HepG2 (cell line): ENCODE measurements around the gene EXOC7. TPM values are rescaled to one million over a fixed set of nuclear protein-coding genes. Genes with fewer than 3 reads are reported as not detected.

ENCODE experiments used
- ATAC-seq: fragments of 200-7000 bp; cut with Tn5 transposase; 3 replicates; pipeline ENCODE4 v1.9.1; 2020; ENCODE audit warnings: mild to moderate bottlenecking, moderate library complexity
- BruUV-seq: library from RNA; stranded (reverse); fragments of 400-500 nt; replicated peaks from 2 replicates; lab custom pipeline; 2021; lab: Mats Ljungman, UMichigan
- CTCF ChIA-PET: fragments of 300-600 bp; formaldehyde crosslinking; extraction: SDS; loops from one replicate; lab custom pipeline; 2021; ENCODE audit warnings: low total read pairs, inconsistent platforms, low intra/inter-chr PET ratio; lab: Yijun Ruan, JAX
- POLR2A ChIA-PET: fragments of 350-600 bp; sonication (Branson Sonifier 250); formaldehyde crosslinking; loops from one replicate; lab custom pipeline; 2020; ENCODE audit warnings: antibody characterized with exemption, inconsistent platforms; lab: Yijun Ruan, JAX
- DNase-seq: peaks from one replicate; pipeline ENCODE4 v3.0.0-alpha.2; 2015; ENCODE audit warnings: low spot score
- FAIRE-seq: peaks from 3 replicates; lab custom pipeline; 2011; peaks lifted over from hg19 to GRCh38; lab: Jason Lieb, UNC
- H2AFZ ChIP-seq: one replicate; pipeline ENCODE4 v1.6.1; 2011; ENCODE audit warnings: low read length, inconsistent platforms
- H3K27ac ChIP-seq: fragments of 300-600 bp; 3 replicates; pipeline ENCODE4 v1.8.0; 2011; ENCODE audit warnings: mixed run types, mild to moderate bottlenecking, mixed read lengths, low read length, inconsistent platforms; ENCODE audit not compliant: insufficient read depth; ENCODE audit errors: extremely low read length
- H3K27me3 ChIP-seq, 2 experiments: fragments of 200-600 bp in 1 of 2; 2 replicates in 1 of 2; 3 replicates in 1 of 2; pipeline versions ENCODE4 v1.6.0 to v1.8.0; 2011; ENCODE audit warnings: low read length in 2 of 2, mild to moderate bottlenecking in 2 of 2, moderate library complexity in 2 of 2, inconsistent platforms in 1 of 2; ENCODE audit not compliant: insufficient read depth in 2 of 2, control insufficient read depth in 1 of 2
- H3K36me3 ChIP-seq, 2 experiments: fragments of 200-600 bp in 1 of 2; replicated peaks in 1 of 2; 2 replicates in 1 of 2; 3 replicates in 1 of 2; pipeline versions ENCODE4 v1.5.1 to v1.8.0; 2011; ENCODE audit warnings: low read length in 2 of 2, inconsistent platforms in 1 of 2; ENCODE audit not compliant: insufficient read depth in 2 of 2, control insufficient read depth in 1 of 2
- H3K4me1 ChIP-seq: 2 replicates; pipeline ENCODE4 v1.5.1; 2012; ENCODE audit warnings: low read length, inconsistent platforms; ENCODE audit not compliant: insufficient read depth
- H3K4me2 ChIP-seq: 2 replicates; pipeline ENCODE4 v1.6.0; 2011; ENCODE audit warnings: low read depth, low read length, inconsistent platforms
- H3K4me3 ChIP-seq, 3 experiments: fragments of 200-600 bp in 1 of 3; sonication (generic), shearing (Covaris generic) in 1 of 3; replicated peaks in 1 of 3; 2 replicates each; pipeline ENCODE4 v1.5.1; 2011 to 2016; ENCODE audit warnings: low read length in 3 of 3, inconsistent platforms in 2 of 3, low read depth in 2 of 3, mild to moderate bottlenecking in 2 of 3, control low read depth in 1 of 3, mixed read lengths in 1 of 3; ENCODE audit not compliant: insufficient read depth in 1 of 3
- H3K79me2 ChIP-seq: one replicate; pipeline ENCODE4 v1.6.1; 2011; ENCODE audit warnings: low read length, inconsistent platforms; ENCODE audit not compliant: insufficient read depth
- H3K9ac ChIP-seq: 2 replicates; pipeline ENCODE4 v1.6.0; 2011; ENCODE audit warnings: mild to moderate bottlenecking, low read depth, low read length, inconsistent platforms; ENCODE audit not compliant: insufficient read depth
- H3K9me3 ChIP-seq: 2 replicates; pipeline ENCODE4 v1.5.1; 2012; ENCODE audit warnings: mild to moderate bottlenecking, low read length
- H4K20me1 ChIP-seq: 2 replicates; pipeline ENCODE4 v1.6.0; 2011; ENCODE audit warnings: inconsistent platforms, mild to moderate bottlenecking, low read length, moderate library complexity; ENCODE audit not compliant: insufficient read depth
- HDAC2 ChIP-seq: sonication (generic); formaldehyde crosslinking; IDR thresholded peaks from 2 replicates; pipeline ENCODE4 v1.4.0; 2020; ENCODE audit warnings: missing genetic modification reagents
- MXI1 ChIP-seq: IDR thresholded peaks from 3 replicates; pipeline ENCODE4 v1.6.1; 2012; ENCODE audit warnings: low read depth, low read length, inconsistent platforms, borderline replicate concordance
- PRMT3 ChIP-seq: sonication (generic); formaldehyde crosslinking; IDR thresholded peaks from 2 replicates; pipeline ENCODE4 v1.8.1; 2022; ENCODE audit warnings: low read depth, mild to moderate bottlenecking, moderate library complexity, missing genetic modification reagents, borderline replicate concordance
- ZBTB25 ChIP-seq: IDR thresholded peaks from 2 replicates; pipeline ENCODE4 v1.6.1; 2018; ENCODE audit warnings: missing genetic modification reagents
- ZBTB37 ChIP-seq: sonication (generic); formaldehyde crosslinking; IDR thresholded peaks from 2 replicates; pipeline ENCODE4 v1.4.0; 2020; ENCODE audit warnings: mild to moderate bottlenecking, missing genetic modification reagents
- ZNF124 ChIP-seq: sonication (generic); formaldehyde crosslinking; IDR thresholded peaks from 2 replicates; pipeline ENCODE4 v1.4.0; 2020; ENCODE audit warnings: missing genetic modification reagents
- ZNF343 ChIP-seq: sonication (generic); formaldehyde crosslinking; IDR thresholded peaks from 2 replicates; pipeline ENCODE4 v1.4.0; 2020; ENCODE audit warnings: mild to moderate bottlenecking, missing genetic modification reagents
- WGBS: methylation state at CpG from one replicate; pipeline ENCODE4 v1.1.6; 2017; ENCODE audit warnings: low lambda C conversion rate; 5-methylcytosine and 5-hydroxymethylcytosine counted together
- in situ Hi-C: cut with HindIII; loops from 2 replicates; pipeline ENCODE4 v1.10.0; 2017; ENCODE audit warnings: low pct_unique_long_range_greater_than_20kb; ENCODE audit not compliant: extremely low pct_ligation_motif_present
- intact Hi-C: fragments of 100-400 bp; cut with micrococcal nuclease; formaldehyde crosslinking; loops from one replicate; pipeline ENCODE4 v1.10.0; 2022; ENCODE audit not compliant: unreplicated experiment
- polyA plus RNA-seq, 8 experiments: library from polyadenylated mRNA; depleted of rRNA in 3 of 8; stranded (reverse) in 7 of 8; unstranded in 1 of 8; fragments of >200 nt; fragmentation: Illumina TruSeq in 4 of 8; extraction: Trizol in 4 of 8; gene quantifications; 2 replicates each; pipeline versions ENCODE4 v1.2.1 to v1.2.3, GENCODE V29; 2011 to 2016; ENCODE audit warnings: low read depth in 4 of 8, missing spikeins in 1 of 8, mixed read lengths in 1 of 8; ENCODE audit not compliant: insufficient read depth in 1 of 8
- total RNA-seq, 5 experiments: library from RNA; depleted of rRNA; stranded (reverse); fragments of >200 nt; fragmentation: Illumina TruSeq; extraction: Trizol; gene quantifications; 2 replicates each; pipeline ENCODE4 v1.2.3, GENCODE V29; 2016; ENCODE audit warnings: low read depth in 1 of 5
- TF ChIP-seq, protein P1 (sequence below): IDR thresholded peaks from 2 replicates; pipeline ENCODE4 v1.6.1; 2016; ENCODE audit warnings: low read depth, borderline replicate concordance
- TF ChIP-seq, protein P2 (sequence below): fragments of 450-650 bp; IDR thresholded peaks from 2 replicates; pipeline ENCODE4 v1.6.1; 2016
- TF ChIP-seq, protein P3 (sequence below): IDR thresholded peaks from 2 replicates; pipeline ENCODE4 v1.6.1; 2016; ENCODE audit warnings: low read depth, missing genetic modification reagents, missing compliant biosample characterization

Gene EXOC7
- total and polyA plus RNA-seq, 2 of the 13 experiments (the other 11 are each of a cell fraction or from before 2014, with no cell fraction given) = 86.9 to 116 TPM

- TF ChIP-seq ZBTB25 (CRISPR knock-in tag) (no peak), PRMT3 (CRISPR knock-in tag) (no peak), MXI1 (no peak), ZBTB37 (CRISPR knock-in tag) (no peak), HDAC2 (CRISPR knock-in tag) (no peak)
- TF ChIP-seq, protein P1, sequence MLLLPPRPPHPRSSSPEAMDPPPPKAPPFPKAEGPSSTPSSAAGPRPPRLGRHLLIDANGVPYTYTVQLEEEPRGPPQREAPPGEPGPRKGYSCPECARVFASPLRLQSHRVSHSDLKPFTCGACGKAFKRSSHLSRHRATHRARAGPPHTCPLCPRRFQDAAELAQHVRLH (CRISPR knock-in tag) = no peak
Observed at GRCh38 chr17:76079535-76079955, 24.0 kb downstream of the EXOC7 start (continued).

DNA sequence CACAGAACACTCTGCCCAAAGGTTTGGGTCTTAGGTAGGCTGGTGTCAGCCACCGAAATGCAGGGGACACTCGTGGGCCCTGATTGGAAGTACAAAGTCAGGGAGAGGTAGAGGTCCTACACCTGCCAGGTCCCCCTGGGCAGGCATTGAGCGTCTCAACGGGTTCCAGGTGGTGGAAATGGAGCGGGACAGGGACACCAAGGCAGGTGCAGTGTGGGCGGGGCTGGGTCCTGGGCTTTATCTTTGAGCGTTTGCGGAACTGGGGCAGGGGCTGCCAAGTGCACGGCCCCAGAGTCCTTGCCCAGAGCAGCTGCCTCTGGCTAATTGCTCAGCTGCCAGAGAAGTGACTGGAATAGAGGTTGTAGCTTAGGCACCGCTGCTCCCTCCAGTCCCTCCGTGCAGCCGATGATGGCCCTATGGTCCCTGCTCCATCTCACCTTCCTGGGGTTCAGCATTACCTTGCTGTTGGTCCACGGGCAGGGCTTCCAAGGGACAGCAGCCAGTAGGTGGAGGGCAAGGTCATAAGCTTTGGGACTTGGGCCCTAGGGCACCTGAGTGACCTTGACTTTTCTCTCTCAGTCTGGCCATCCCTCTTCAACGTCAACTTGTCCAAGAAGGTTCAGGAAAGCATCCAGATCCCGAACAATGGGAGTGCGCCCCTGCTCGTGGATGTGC lies 24.6 kb downstream of the EXOC7 start, which contains the start of gene ZACN:
ZACN (plus strand) TSS at position 323 of the 675 bp plus-strand sequence; CDS start at position 406, 83 bp downstream.
- DNase-seq (no peak), FAIRE-seq (no peak), ATAC-seq (no peak)
- no peaks in the 10 kb centered on the region for H3K9me3 ChIP-seq
- H4K20me1 ChIP-seq = 0 out of 2 replicates have a peak, but pooled peaks cover 8% of the 10 kb centered on the region
- no peak within 1 kb of the TSS for H2AFZ ChIP-seq
- H3K9ac ChIP-seq = no peak within 1 kb of the TSS
- no peak within 1 kb of the TSS for H3K4me3 ChIP-seq
- CTCF ChIA-PET = no interaction called here
- peaks cover 36% of the 10 kb centered on the region for H3K4me1 ChIP-seq
- WGBS = 50% methylated on average over 15 of the region's 17 CpGs
- intact Hi-C loops (loop anchor here (2.0 kb wide), 1 partner anchor 24 kb away; the partner anchor contains the start of gene EXOC7), in situ Hi-C loops (no loop called here)
- POLR2A ChIA-PET = interaction anchor here (1.1 to 1.5 kb wide), 3 partner anchors 13 to 40 kb away, joined by 3 to 5 read pairs (median 3); partner anchors contain the start of gene EXOC7
- BruUV-seq = no TSS peak
- H3K36me3 ChIP-seq = peaks cover 2% of the 10 kb centered on the region in 2 experiments; a peak in 2 of 5 replicates
- no peaks in the 10 kb centered on the region for H3K79me2 ChIP-seq
- no peak within 1 kb of the TSS for H3K27ac ChIP-seq
- peaks cover 24 to 51% of the 10 kb centered on the region in 2 experiments; a peak in 4 of 5 replicates for H3K27me3 ChIP-seq
- no peak within 1 kb of the TSS for H3K4me2 ChIP-seq
- no peak for TF ChIP-seq ZNF124
- TF ChIP-seq ZNF343 (CRISPR knock-in tag) = 0 out of 2 replicates have a peak, but pooled peaks have one; percentile 49
- TF ChIP-seq, protein P2, sequence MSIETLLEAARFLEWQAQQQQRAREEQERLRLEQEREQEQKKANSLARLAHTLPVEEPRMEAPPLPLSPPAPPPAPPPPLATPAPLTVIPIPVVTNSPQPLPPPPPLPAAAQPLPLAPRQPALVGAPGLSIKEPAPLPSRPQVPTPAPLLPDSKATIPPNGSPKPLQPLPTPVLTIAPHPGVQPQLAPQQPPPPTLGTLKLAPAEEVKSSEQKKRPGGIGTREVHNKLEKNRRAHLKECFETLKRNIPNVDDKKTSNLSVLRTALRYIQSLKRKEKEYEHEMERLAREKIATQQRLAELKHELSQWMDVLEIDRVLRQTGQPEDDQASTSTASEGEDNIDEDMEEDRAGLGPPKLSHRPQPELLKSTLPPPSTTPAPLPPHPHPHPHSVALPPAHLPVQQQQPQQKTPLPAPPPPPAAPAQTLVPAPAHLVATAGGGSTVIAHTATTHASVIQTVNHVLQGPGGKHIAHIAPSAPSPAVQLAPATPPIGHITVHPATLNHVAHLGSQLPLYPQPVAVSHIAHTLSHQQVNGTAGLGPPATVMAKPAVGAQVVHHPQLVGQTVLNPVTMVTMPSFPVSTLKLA = no peak
- TF ChIP-seq, protein P3, sequence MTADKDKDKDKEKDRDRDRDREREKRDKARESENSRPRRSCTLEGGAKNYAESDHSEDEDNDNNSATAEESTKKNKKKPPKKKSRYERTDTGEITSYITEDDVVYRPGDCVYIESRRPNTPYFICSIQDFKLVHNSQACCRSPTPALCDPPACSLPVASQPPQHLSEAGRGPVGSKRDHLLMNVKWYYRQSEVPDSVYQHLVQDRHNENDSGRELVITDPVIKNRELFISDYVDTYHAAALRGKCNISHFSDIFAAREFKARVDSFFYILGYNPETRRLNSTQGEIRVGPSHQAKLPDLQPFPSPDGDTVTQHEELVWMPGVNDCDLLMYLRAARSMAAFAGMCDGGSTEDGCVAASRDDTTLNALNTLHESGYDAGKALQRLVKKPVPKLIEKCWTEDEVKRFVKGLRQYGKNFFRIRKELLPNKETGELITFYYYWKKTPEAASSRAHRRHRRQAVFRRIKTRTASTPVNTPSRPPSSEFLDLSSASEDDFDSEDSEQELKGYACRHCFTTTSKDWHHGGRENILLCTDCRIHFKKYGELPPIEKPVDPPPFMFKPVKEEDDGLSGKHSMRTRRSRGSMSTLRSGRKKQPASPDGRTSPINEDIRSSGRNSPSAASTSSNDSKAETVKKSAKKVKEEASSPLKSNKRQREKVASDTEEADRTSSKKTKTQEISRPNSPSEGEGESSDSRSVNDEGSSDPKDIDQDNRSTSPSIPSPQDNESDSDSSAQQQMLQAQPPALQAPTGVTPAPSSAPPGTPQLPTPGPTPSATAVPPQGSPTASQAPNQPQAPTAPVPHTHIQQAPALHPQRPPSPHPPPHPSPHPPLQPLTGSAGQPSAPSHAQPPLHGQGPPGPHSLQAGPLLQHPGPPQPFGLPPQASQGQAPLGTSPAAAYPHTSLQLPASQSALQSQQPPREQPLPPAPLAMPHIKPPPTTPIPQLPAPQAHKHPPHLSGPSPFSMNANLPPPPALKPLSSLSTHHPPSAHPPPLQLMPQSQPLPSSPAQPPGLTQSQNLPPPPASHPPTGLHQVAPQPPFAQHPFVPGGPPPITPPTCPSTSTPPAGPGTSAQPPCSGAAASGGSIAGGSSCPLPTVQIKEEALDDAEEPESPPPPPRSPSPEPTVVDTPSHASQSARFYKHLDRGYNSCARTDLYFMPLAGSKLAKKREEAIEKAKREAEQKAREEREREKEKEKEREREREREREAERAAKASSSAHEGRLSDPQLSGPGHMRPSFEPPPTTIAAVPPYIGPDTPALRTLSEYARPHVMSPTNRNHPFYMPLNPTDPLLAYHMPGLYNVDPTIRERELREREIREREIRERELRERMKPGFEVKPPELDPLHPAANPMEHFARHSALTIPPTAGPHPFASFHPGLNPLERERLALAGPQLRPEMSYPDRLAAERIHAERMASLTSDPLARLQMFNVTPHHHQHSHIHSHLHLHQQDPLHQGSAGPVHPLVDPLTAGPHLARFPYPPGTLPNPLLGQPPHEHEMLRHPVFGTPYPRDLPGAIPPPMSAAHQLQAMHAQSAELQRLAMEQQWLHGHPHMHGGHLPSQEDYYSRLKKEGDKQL (CRISPR knock-in tag) = no peak
